22Rv1 (cell line): ENCODE results near the gene RFLNA.

ENCODE experiments used
- H3K27ac ChIP-seq: fragments of 450-650 bp; 2 replicates; pipeline ENCODE4 v1.5.1; 2017
- CTCF ChIP-seq: fragments of 450-650 bp; IDR thresholded peaks from 2 replicates; pipeline ENCODE4 v1.5.1; 2017; ENCODE audit warnings: mild to moderate bottlenecking
- ZFX ChIP-seq: fragments of 450-650 bp; IDR thresholded peaks from 2 replicates; pipeline ENCODE4 v1.6.1; 2017; ENCODE audit warnings: antibody characterized with exemption, borderline replicate concordance

Gene RFLNA

GRCh38 chr12:124281309-124281708, 13.6 kb upstream of the RFLNA start:
- no peak overlapping the region for H3K27ac ChIP-seq
- TF ChIP-seq CTCF (no peak), ZFX (no peak)

GRCh38 chr12:124282287-124282686, 12.6 kb upstream of the RFLNA start:
- no peak overlapping the region for H3K27ac ChIP-seq
- TF ChIP-seq CTCF (no peak), ZFX (no peak)

GRCh38 chr12:124283326-124283725, 11.6 kb upstream of the RFLNA start:
- no peak overlapping the region for H3K27ac ChIP-seq
- no peak for TF ChIP-seq ZFX
- no peak for TF ChIP-seq CTCF

DNA sequence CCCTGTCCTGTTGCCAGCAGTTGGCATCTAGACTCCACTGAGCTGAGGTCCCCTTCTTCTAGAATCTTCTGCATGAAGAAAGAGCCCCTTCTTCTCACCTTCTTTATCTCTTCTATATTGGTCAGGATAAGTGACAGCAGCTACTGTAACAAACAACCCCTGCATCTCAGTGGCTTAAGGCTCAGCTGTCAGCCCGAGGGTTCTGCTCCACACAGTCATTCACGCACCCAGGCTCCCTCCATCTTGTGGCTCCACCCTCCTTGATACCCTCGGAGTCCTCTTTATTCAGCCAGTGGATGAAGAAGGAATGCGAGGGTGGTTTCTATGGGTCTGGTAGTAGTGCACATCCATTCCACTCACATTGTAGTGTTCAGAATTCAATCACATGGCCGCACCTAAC, 10.5 kb upstream of the RFLNA start:
- TF ChIP-seq ZFX, result no peak
- no peak for TF ChIP-seq CTCF
- no peak overlapping the region for H3K27ac ChIP-seq

DNA sequence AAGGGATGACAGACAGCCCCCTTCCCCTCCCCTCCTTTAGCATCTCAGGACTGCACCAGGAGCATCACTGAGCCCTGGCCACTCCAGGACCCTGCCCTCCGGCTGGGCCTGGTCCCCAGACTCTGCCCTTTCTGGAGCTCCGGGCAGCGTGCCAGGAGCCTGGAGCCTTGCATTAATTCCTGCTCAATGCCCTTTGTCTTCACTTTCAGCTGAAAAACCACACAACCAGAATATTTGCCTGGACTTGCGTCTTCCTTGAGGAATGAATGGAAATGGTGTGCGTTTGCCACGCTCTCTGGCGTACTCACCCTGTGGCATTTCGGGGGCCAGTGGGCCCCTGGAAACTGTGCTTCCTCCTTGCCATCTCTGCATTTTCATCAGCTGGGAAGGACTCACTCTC, 8.5 kb upstream of the RFLNA start:
- no peak overlapping the region for H3K27ac ChIP-seq
- TF ChIP-seq CTCF, result no peak
- TF ChIP-seq ZFX, result no peak

DNA sequence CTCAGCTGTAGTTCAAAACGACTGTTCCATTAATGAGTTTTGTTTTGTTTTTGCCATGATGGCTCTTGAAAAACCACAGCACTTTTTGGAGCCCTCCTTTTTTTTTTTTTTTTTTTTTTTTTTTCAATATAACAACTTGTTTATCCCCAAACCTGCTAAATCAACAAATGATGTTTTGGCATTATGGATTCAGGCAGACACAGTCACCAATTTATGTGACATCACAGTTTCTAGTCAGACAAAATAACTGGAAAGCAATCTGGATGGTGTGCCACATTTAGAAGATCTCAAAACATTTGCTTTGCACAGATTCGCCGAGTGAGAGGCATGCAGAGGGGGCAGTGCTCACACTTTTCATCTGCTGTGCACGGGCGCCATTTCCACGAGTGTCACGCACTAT, 7.9 kb upstream of the RFLNA start:
- no peak for TF ChIP-seq ZFX
- no peak for TF ChIP-seq CTCF
- H3K27ac ChIP-seq, result no peak overlapping the region

- TF ChIP-seq ZFX, result no peak
- TF ChIP-seq CTCF, result no peak
Observed at GRCh38 chr12:124289634-124290600, 5.0 kb upstream of the RFLNA start.

More at GRCh38 chr12:124289634-124290600, 5.0 kb upstream of the RFLNA start:
- H3K27ac ChIP-seq, result no peak overlapping the region
